Natural killer cell (primary cell): Measurements from ENCODE around the gene VAV1. TPM values are rescaled to one million over a fixed set of nuclear protein-coding genes. Genes with fewer than 3 reads are reported as not detected.
A peak's percentile ranks its signal among the peaks of the same experiment; 100 is the strongest.

Source experiments
- ATAC-seq, 3 donors: fragments of 150-1000 bp in 2 of 3; fragments of 200-7000 bp in 1 of 3; cut with Tn5 transposase; 1 replicate in 1 of 3; 2 replicates in 2 of 3; pipeline ENCODE4 v1.10.0; 2021; ENCODE audit warnings: mild to moderate bottlenecking in 2 of 3, moderate library complexity in 2 of 3
- DNase-seq, 2 donors: peaks; one replicate each; pipeline versions ENCODE4 v3.0.0 to v3.0.0-alpha.2; 2013 to 2021; ENCODE audit warnings: mixed read lengths in 1 of 2
- H3K27ac ChIP-seq: one replicate; pipeline ENCODE4 v1.5.1; 2013; ENCODE audit warnings: mild to moderate bottlenecking, low read length
- H3K27me3 ChIP-seq: one replicate; pipeline ENCODE4 v1.6.1; 2013; ENCODE audit warnings: low read length; ENCODE audit not compliant: control insufficient read depth, insufficient read depth
- H3K36me3 ChIP-seq: one replicate; pipeline ENCODE4 v1.6.1; 2013; ENCODE audit warnings: low read length; ENCODE audit not compliant: control insufficient read depth, insufficient read depth
- H3K4me1 ChIP-seq: one replicate; pipeline ENCODE4 v1.6.1; 2013; ENCODE audit warnings: low read length; ENCODE audit not compliant: control insufficient read depth, insufficient read depth
- H3K4me3 ChIP-seq: one replicate; pipeline ENCODE4 v1.5.1; 2013; ENCODE audit warnings: low read length
- H3K9me3 ChIP-seq: one replicate; pipeline ENCODE4 v1.6.1; 2013; ENCODE audit warnings: low read length; ENCODE audit not compliant: control insufficient read depth, insufficient read depth
- H3K27ac Mint-ChIP-seq, 2 donors: one replicate each; pipeline ENCODE4 v1.8.0; 2022; ENCODE audit warnings: mild to moderate bottlenecking in 2 of 2, mixed read lengths in 2 of 2, moderate library complexity in 1 of 2
- H3K27me3 Mint-ChIP-seq, 2 donors: one replicate each; pipeline ENCODE4 v1.8.0; 2022; ENCODE audit warnings: low read depth in 2 of 2, mixed read lengths in 2 of 2
- H3K36me3 Mint-ChIP-seq: one replicate; pipeline ENCODE4 v1.8.0; 2022; ENCODE audit warnings: mixed read lengths
- H3K4me1 Mint-ChIP-seq, 2 donors: one replicate each; pipeline ENCODE4 v1.8.0; 2022; ENCODE audit warnings: mixed read lengths in 2 of 2
- H3K4me3 Mint-ChIP-seq: one replicate; pipeline ENCODE4 v1.8.0; 2022; ENCODE audit warnings: mild to moderate bottlenecking, moderate library complexity, mixed read lengths
- H3K9me3 Mint-ChIP-seq, 2 donors: one replicate each; pipeline ENCODE4 v1.8.0; 2022; ENCODE audit warnings: mixed read lengths in 2 of 2
- CTCF ChIP-seq: fragments of 200-600 bp; IDR thresholded peaks from one replicate; pipeline ENCODE4 v1.8.0; 2022; ENCODE audit warnings: antibody characterized with exemption
- WGBS: methylation state at CpG from one replicate; pipeline ENCODE4 v1.1.7; 2013; ENCODE audit warnings: missing lambda C conversion rate; ENCODE audit not compliant: insufficient coverage; 5-methylcytosine and 5-hydroxymethylcytosine counted together
- intact Hi-C: fragments of 100-400 bp; cut with micrococcal nuclease; formaldehyde crosslinking; loops from one replicate; pipeline ENCODE4 v1.14.2; 2022
- total RNA-seq, 4 donors: library from RNA; stranded (reverse); fragments of 120-200 nt in 1 of 4; gene quantifications; one replicate each; pipeline versions ENCODE4 v1.2.3 to v1.2.4, GENCODE V29; 2013 to 2022

Gene VAV1
- total RNA-seq, 3 donors from 2014 or later (not counting 1 experiment from before 2014, with no cell fraction given): 141 to 167 (median 164) TPM

DNA sequence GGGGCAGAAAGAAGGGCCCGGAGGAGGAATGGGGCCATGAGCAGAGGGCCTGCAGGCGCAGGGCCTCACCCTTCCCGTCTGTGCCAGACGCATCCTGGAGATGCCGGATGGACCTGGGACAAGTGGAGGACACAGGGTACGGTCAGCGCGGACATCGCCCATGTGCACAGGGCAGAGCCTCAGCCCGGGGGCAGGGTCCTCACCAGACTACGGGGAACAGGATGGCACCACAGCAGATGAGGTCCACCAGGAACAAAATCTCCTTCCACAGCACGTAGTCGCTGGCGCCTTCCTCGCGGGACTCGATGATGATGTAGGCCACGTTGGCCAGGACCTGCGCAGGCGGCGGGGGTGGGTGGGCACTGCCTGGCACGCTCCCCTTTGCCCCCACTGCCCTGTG is 40.7 kb upstream of the VAV1 start:
- Histone ChIP-seq H3K4me1 (peaks cover 24% of the 10 kb centered on the region), H3K27me3 (no peaks in the 10 kb centered on the region), H3K27ac (no peak overlapping the region), H3K9me3 (no peaks in the 10 kb centered on the region), H3K4me3 (no peak overlapping the region), H3K36me3 (peaks cover 27% of the 10 kb centered on the region)
- Mint-ChIP-seq H3K27ac (no peak overlapping the region), H3K4me1 (peaks cover 10 to 17% of the 10 kb centered on the region in 2 donors), H3K27me3 (no peaks in the 10 kb centered on the region), H3K9me3 (no peaks in the 10 kb centered on the region), H3K36me3 (no peaks in the 10 kb centered on the region), H3K4me3 (no peak overlapping the region)
- intact Hi-C loops: no loop called here
- DNase-seq (no peak), ATAC-seq (no peak)
- no peak for TF ChIP-seq CTCF
- 91% methylated on average over 22 of the region's 22 CpGs for WGBS

DNA sequence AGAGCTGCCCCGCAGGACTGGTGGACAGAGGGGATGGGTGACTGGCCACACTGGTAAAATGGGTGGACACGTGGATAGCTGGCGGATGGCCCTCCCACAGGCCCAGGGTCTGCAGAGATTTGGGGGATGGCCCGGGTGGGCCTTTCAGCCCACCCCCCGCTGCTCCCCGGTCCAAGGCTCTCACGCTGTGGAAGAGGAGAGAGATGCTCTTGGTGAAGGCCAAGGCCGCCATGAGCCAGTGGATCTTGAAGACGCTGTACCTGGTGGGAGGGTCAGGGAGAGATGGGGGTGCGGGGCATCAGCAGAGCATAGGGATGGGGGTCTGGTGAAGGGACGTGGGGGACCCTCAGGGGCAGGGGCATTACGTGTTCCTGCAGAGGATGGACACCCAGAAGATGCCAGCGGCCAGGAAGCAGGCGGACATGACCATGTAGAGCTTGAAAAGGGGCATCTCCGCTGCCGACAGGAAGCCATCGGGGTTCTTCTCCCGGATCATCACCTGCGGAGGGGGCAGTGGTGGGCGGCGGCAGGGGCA is 39.6 kb upstream of the VAV1 start:
- H3K36me3 ChIP-seq: peaks cover 27% of the 10 kb centered on the region
- no peak overlapping the region for H3K4me3 ChIP-seq
- peaks cover 15 to 24% of the 10 kb centered on the region in 2 donors for H3K4me1 Mint-ChIP-seq
- ATAC-seq (no peak), DNase-seq (no peak)
- H3K9me3 Mint-ChIP-seq: no peaks in the 10 kb centered on the region
- WGBS: 92% methylated on average over 21 of the region's 21 CpGs
- H3K4me3 Mint-ChIP-seq: no peak overlapping the region
- intact Hi-C loops: no loop called here
- no peaks in the 10 kb centered on the region for H3K27me3 ChIP-seq
- H3K4me1 ChIP-seq: peaks cover 29% of the 10 kb centered on the region
- H3K9me3 ChIP-seq: no peaks in the 10 kb centered on the region
- H3K27me3 Mint-ChIP-seq: no peaks in the 10 kb centered on the region
- H3K27ac ChIP-seq: no peak overlapping the region
- TF ChIP-seq CTCF: no peak
- H3K36me3 Mint-ChIP-seq: no peaks in the 10 kb centered on the region
- H3K27ac Mint-ChIP-seq: no peak overlapping the region

DNA sequence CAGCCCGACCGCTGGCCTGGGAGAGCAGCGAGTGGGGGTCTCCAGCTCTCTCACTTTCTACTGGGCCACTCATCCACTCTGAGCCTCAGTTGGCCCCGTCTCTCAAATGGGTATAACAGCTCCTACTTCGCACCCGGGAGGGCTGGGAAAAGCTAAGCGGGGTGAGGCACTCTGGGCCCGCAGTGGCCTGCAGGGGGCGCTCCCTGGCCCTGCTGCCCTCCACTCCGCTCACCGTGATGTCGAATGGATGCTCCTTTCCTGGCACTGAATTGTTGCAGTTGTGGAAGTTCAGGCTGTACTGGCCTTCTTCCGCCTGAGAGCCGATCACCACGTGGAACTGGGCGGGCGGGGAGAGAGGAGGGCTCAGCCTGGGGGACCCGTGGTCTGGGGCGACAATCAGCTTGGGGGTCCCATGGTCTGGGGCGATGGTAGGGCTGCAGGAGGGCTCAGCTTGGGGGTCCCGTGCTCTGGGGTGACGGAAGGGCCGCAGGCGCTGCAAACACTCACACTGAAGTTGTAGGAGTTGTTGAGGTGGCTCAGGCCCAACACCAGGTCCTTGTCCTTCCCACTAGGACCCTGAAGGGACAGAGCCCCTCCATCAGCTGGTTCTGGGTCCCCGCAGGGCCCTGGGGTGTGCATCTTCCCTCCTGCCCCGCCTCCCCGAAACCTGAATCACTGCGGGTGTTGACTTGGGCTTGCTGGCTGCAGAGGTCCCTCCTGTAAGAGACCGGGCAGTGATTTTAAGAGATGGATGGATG is 39.0 kb upstream of the VAV1 start:
- no peaks in the 10 kb centered on the region for H3K36me3 Mint-ChIP-seq

More for the DNA sequence above, 39.0 kb upstream of the VAV1 start:
- H3K9me3 ChIP-seq: no peaks in the 10 kb centered on the region
- peaks cover 27% of the 10 kb centered on the region for H3K36me3 ChIP-seq
- intact Hi-C loops: no loop called here
- 98% methylated on average over 29 of the region's 29 CpGs for WGBS
- ATAC-seq (no peak), DNase-seq (peak in 1 of 2 donors; percentile 33)
- Mint-ChIP-seq H3K27ac (no peak overlapping the region), H3K9me3 (no peaks in the 10 kb centered on the region), H3K4me1 (peaks cover 21 to 26% of the 10 kb centered on the region in 2 donors), H3K4me3 (no peak overlapping the region), H3K27me3 (no peaks in the 10 kb centered on the region)
- no peak for TF ChIP-seq CTCF
- no peak overlapping the region for H3K4me3 ChIP-seq
- H3K4me1 ChIP-seq: peaks cover 31% of the 10 kb centered on the region
- H3K27me3 ChIP-seq: no peaks in the 10 kb centered on the region
- H3K27ac ChIP-seq: no peak overlapping the region
